K562 (cell line): ENCODE data around the gene PSMA2.

Source experiments
- ARID2 ChIP-seq: fragments of 450-650 bp; IDR thresholded peaks from 2 replicates; pipeline ENCODE4 v1.6.1; 2017; ENCODE audit warnings: antibody characterized with exemption, mild to moderate bottlenecking
- CBFB ChIP-seq: sonication (generic); formaldehyde crosslinking; IDR thresholded peaks from 2 replicates; pipeline ENCODE4 v1.4.0; 2020; ENCODE audit warnings: mild to moderate bottlenecking, missing genetic modification reagents
- HDAC3 ChIP-seq: fragments of 450-650 bp; IDR thresholded peaks from 2 replicates; pipeline ENCODE4 v1.6.1; 2018; ENCODE audit warnings: borderline replicate concordance, mild to moderate bottlenecking, moderate library complexity; ENCODE audit not compliant: partially characterized antibody
- HDAC6 ChIP-seq: IDR thresholded peaks from 2 replicates; pipeline ENCODE4 v1.6.1; 2012; ENCODE audit warnings: low read depth, mild to moderate bottlenecking, control low read depth, inconsistent platforms, low read length, moderate library complexity
- MCM5 ChIP-seq: fragments of 450-650 bp; IDR thresholded peaks from 2 replicates; pipeline ENCODE4 v1.6.1; 2016; ENCODE audit warnings: low read depth
- PBX2 ChIP-seq, 2 experiments: IDR thresholded peaks in 1 of 2; conservative IDR thresholded peaks in 1 of 2; 2 replicates each; pipeline ENCODE4 v1.6.1; 2016; ENCODE audit warnings: low read depth in 2 of 2, mild to moderate bottlenecking in 1 of 2, missing compliant biosample characterization in 1 of 2, missing genetic modification characterization in 1 of 2, moderate library complexity in 1 of 2
- PHF21A ChIP-seq: fragments of 450-650 bp; IDR thresholded peaks from 2 replicates; pipeline ENCODE4 v1.6.1; 2017; ENCODE audit warnings: low read depth, borderline replicate concordance
- SIN3A ChIP-seq, 2 experiments: fragments of 150-350 bp in 1 of 2; IDR thresholded peaks; 2 replicates each; pipeline ENCODE4 v1.6.1; 2011 to 2016; ENCODE audit warnings: borderline replicate concordance in 2 of 2, low read depth in 2 of 2, low read length in 2 of 2, mild to moderate bottlenecking in 2 of 2, moderate library complexity in 2 of 2; ENCODE audit not compliant: control insufficient read depth in 1 of 2
- SP1 ChIP-seq: sonication (generic); formaldehyde crosslinking; IDR thresholded peaks from 2 replicates; pipeline ENCODE4 v1.8.1; 2022; ENCODE audit warnings: mild to moderate bottlenecking, missing genetic modification reagents
- TF ChIP-seq, protein P1 (sequence below), 3 experiments: IDR thresholded peaks in 2 of 3; conservative IDR thresholded peaks in 1 of 3; 2 replicates each; pipeline ENCODE4 v1.5.1; 2011 to 2012; ENCODE audit warnings: low read length in 3 of 3, mild to moderate bottlenecking in 3 of 3, control low read depth in 2 of 3, improper control_type of control experiment in 1 of 3, inconsistent platforms in 1 of 3, low read depth in 1 of 3, mixed read lengths in 1 of 3, moderate library complexity in 1 of 3; ENCODE audit not compliant: insufficient read depth in 2 of 3
- TF ChIP-seq, protein P2 (sequence below): sonication (generic); formaldehyde crosslinking; IDR thresholded peaks from 2 replicates; pipeline ENCODE4 v1.8.0; 2023; ENCODE audit warnings: mild to moderate bottlenecking, missing genetic modification reagents
- TF ChIP-seq, protein P3 (sequence below): sonication (generic); formaldehyde crosslinking; IDR thresholded peaks from 2 replicates; pipeline ENCODE4 v1.9.0; 2022; ENCODE audit warnings: mild to moderate bottlenecking, missing genetic modification reagents

GRCh38 chr7:42913591-42913990 lies 18.4 kb downstream of the PSMA2 start:
- TF ChIP-seq, protein P1, sequence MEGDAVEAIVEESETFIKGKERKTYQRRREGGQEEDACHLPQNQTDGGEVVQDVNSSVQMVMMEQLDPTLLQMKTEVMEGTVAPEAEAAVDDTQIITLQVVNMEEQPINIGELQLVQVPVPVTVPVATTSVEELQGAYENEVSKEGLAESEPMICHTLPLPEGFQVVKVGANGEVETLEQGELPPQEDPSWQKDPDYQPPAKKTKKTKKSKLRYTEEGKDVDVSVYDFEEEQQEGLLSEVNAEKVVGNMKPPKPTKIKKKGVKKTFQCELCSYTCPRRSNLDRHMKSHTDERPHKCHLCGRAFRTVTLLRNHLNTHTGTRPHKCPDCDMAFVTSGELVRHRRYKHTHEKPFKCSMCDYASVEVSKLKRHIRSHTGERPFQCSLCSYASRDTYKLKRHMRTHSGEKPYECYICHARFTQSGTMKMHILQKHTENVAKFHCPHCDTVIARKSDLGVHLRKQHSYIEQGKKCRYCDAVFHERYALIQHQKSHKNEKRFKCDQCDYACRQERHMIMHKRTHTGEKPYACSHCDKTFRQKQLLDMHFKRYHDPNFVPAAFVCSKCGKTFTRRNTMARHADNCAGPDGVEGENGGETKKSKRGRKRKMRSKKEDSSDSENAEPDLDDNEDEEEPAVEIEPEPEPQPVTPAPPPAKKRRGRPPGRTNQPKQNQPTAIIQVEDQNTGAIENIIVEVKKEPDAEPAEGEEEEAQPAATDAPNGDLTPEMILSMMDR (IDR thresholded peaks at IDR 0.05 in 2 of 3, conservative IDR thresholded peaks at IDR 0.05 in 1 of 3; ENCODE audit: insufficient read depth in 2 of 3, low read depth in 1 of 3, low read length in 3 of 3) = no peak
- TF ChIP-seq HDAC3 = no peak
- TF ChIP-seq CBFB (CRISPR knock-in tag) = no peak
- no peak for TF ChIP-seq SP1 (CRISPR knock-in tag)
- no peak for TF ChIP-seq PHF21A
- no peak for TF ChIP-seq MCM5
- TF ChIP-seq ARID2 = no peak
- TF ChIP-seq, protein P2, sequence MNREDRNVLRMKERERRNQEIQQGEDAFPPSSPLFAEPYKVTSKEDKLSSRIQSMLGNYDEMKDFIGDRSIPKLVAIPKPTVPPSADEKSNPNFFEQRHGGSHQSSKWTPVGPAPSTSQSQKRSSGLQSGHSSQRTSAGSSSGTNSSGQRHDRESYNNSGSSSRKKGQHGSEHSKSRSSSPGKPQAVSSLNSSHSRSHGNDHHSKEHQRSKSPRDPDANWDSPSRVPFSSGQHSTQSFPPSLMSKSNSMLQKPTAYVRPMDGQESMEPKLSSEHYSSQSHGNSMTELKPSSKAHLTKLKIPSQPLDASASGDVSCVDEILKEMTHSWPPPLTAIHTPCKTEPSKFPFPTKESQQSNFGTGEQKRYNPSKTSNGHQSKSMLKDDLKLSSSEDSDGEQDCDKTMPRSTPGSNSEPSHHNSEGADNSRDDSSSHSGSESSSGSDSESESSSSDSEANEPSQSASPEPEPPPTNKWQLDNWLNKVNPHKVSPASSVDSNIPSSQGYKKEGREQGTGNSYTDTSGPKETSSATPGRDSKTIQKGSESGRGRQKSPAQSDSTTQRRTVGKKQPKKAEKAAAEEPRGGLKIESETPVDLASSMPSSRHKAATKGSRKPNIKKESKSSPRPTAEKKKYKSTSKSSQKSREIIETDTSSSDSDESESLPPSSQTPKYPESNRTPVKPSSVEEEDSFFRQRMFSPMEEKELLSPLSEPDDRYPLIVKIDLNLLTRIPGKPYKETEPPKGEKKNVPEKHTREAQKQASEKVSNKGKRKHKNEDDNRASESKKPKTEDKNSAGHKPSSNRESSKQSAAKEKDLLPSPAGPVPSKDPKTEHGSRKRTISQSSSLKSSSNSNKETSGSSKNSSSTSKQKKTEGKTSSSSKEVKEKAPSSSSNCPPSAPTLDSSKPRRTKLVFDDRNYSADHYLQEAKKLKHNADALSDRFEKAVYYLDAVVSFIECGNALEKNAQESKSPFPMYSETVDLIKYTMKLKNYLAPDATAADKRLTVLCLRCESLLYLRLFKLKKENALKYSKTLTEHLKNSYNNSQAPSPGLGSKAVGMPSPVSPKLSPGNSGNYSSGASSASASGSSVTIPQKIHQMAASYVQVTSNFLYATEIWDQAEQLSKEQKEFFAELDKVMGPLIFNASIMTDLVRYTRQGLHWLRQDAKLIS = no peak
- TF ChIP-seq, protein P3, sequence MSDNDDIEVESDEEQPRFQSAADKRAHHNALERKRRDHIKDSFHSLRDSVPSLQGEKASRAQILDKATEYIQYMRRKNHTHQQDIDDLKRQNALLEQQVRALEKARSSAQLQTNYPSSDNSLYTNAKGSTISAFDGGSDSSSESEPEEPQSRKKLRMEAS (CRISPR knock-in tag) = no peak
- no peak for TF ChIP-seq SIN3A (IDR thresholded peaks at IDR 0.05; ENCODE audit: borderline replicate concordance in 2 of 2, control insufficient read depth in 1 of 2, low read depth in 2 of 2, low read length in 2 of 2)
- TF ChIP-seq PBX2 (CRISPR knock-in tag; IDR thresholded peaks at IDR 0.05; ENCODE audit: low read depth) = no peak
- no peak for TF ChIP-seq PBX2 (tag; conservative IDR thresholded peaks at IDR 0.05; ENCODE audit: low read depth)
- no peak for TF ChIP-seq HDAC6
